Urinary bladder (tissue), 2 donors: ENCODE data around the gene ENTPD8. TPM values are rescaled to one million over a fixed set of nuclear protein-coding genes. Genes with fewer than 3 reads are reported as not detected.

Experiments used
- polyA plus RNA-seq: library from polyadenylated mRNA; stranded (reverse); fragments of 200-250 nt; gene quantifications from one replicate; pipeline ENCODE4 v1.2.3, GENCODE V29; 2013
- total RNA-seq: library from RNA; depleted of rRNA; stranded (reverse); fragments of >200 nt; gene quantifications from one replicate; pipeline ENCODE4 v1.2.3, GENCODE V29; 2014
- donor health status: healthy.

Gene ENTPD8
- total and polyA plus RNA-seq, 2 donors = 0.16 TPM; not detected in 1

Other genes starting within 250 kb of the ENTPD8 start
- 3.0 TPM for gene TPRN, start 240.6 kb downstream of the ENTPD8 start, total RNA-seq
- 9.3 TPM for gene TPRN, start 240.6 kb downstream of the ENTPD8 start, polyA plus RNA-seq
- gene TMEM203, start 235.7 kb downstream of the ENTPD8 start, total RNA-seq = 24.2 TPM
- gene TMEM203, start 235.7 kb downstream of the ENTPD8 start, polyA plus RNA-seq = 41.2 TPM
- gene NDOR1, start 235.7 kb downstream of the ENTPD8 start, total RNA-seq = 3.2 TPM
- gene NDOR1, start 235.7 kb downstream of the ENTPD8 start, polyA plus RNA-seq = 10.4 TPM
- gene RNF208, start 219.1 kb downstream of the ENTPD8 start, total RNA-seq = not detected
- gene RNF208, start 219.1 kb downstream of the ENTPD8 start, polyA plus RNA-seq = 8.1 TPM
- gene CYSRT1, start 216.2 kb downstream of the ENTPD8 start, total RNA-seq = 0.42 TPM
- 0.71 TPM for gene CYSRT1, start 216.2 kb downstream of the ENTPD8 start, polyA plus RNA-seq
- gene RNF224, start 213.9 kb downstream of the ENTPD8 start, total RNA-seq = not detected
- gene RNF224, start 213.9 kb downstream of the ENTPD8 start, polyA plus RNA-seq = 0.09 TPM
- gene SLC34A3, start 210.5 kb downstream of the ENTPD8 start, total RNA-seq = not detected
- gene SLC34A3, start 210.5 kb downstream of the ENTPD8 start, polyA plus RNA-seq = 0.05 TPM
- gene TUBB4B, start 200.1 kb downstream of the ENTPD8 start, total RNA-seq = 57.9 TPM
- gene TUBB4B, start 200.1 kb downstream of the ENTPD8 start, polyA plus RNA-seq = 239 TPM
- gene STPG3, start 190.1 kb downstream of the ENTPD8 start, total RNA-seq = not detected
- not detected for gene STPG3, start 190.1 kb downstream of the ENTPD8 start, polyA plus RNA-seq
- 28.9 TPM for gene NELFB, start 186.0 kb downstream of the ENTPD8 start, total RNA-seq
- gene NELFB, start 186.0 kb downstream of the ENTPD8 start, polyA plus RNA-seq = 64.2 TPM
- gene TOR4A, start 163.6 kb downstream of the ENTPD8 start, total RNA-seq = 2.0 TPM
- 8.1 TPM for gene TOR4A, start 163.6 kb downstream of the ENTPD8 start, polyA plus RNA-seq
- 6.3 TPM for gene NRARP, start 139.1 kb downstream of the ENTPD8 start, total RNA-seq
- gene NRARP, start 139.1 kb downstream of the ENTPD8 start, polyA plus RNA-seq = 6.5 TPM
- 7.5 TPM for gene EXD3, start 18.2 kb downstream of the ENTPD8 start, total RNA-seq
- gene EXD3, start 18.2 kb downstream of the ENTPD8 start, polyA plus RNA-seq = 12.0 TPM
- 0.90 TPM for gene NOXA1, start 18.0 kb downstream of the ENTPD8 start, total RNA-seq
- gene NOXA1, start 18.0 kb downstream of the ENTPD8 start, polyA plus RNA-seq = 3.0 TPM
- 8.6 TPM for gene NSMF, start 18.0 kb upstream of the ENTPD8 start, total RNA-seq
- gene NSMF, start 18.0 kb upstream of the ENTPD8 start, polyA plus RNA-seq = 36.2 TPM
- 1.1 TPM for gene PNPLA7, start 109.0 kb upstream of the ENTPD8 start, total RNA-seq
- gene PNPLA7, start 109.0 kb upstream of the ENTPD8 start, polyA plus RNA-seq = 6.4 TPM
- gene MRPL41, start 110.5 kb upstream of the ENTPD8 start, total RNA-seq = 16.7 TPM
- 74.9 TPM for gene MRPL41, start 110.5 kb upstream of the ENTPD8 start, polyA plus RNA-seq
- 21.2 TPM for gene DPH7, start 137.6 kb upstream of the ENTPD8 start, total RNA-seq
- 28.8 TPM for gene DPH7, start 137.6 kb upstream of the ENTPD8 start, polyA plus RNA-seq
- 7.9 TPM for gene ZMYND19, start 149.2 kb upstream of the ENTPD8 start, total RNA-seq
- 13.2 TPM for gene ZMYND19, start 149.2 kb upstream of the ENTPD8 start, polyA plus RNA-seq
- gene ARRDC1, start 164.3 kb upstream of the ENTPD8 start, total RNA-seq = 14.3 TPM
- 37.5 TPM for gene ARRDC1, start 164.3 kb upstream of the ENTPD8 start, polyA plus RNA-seq
- 48.6 TPM for gene EHMT1, start 177.6 kb upstream of the ENTPD8 start, total RNA-seq
- gene EHMT1, start 177.6 kb upstream of the ENTPD8 start, polyA plus RNA-seq = 44.7 TPM